GM19240 (cell line): ENCODE results near the gene KIAA1614.

ENCODE experiments used
- DNase-seq: peaks from one replicate; pipeline ENCODE4 v3.0.0; 2011; ENCODE audit warnings: low spot score; ENCODE audit not compliant: insufficient read length

The KIAA1614 gene

DNA sequence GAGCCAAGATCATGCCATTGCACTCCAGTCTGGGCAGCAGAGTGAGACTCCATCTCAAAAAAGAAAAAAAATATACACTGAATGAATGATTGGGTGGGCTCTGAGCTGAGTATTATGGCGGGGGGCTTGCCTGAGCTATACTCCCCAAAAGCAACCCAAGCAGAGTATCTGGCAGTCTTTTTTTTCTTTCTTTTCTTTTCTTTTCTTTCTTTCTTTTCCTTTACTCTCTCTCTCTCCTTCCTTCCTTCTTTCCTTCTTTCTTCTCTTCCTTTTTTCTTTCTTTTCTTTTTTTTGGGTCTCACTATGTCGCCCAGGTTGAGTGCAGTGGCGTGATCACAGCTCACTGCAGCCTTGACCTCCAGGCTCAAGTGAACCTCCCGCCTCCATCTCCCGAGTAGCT, 27.7 kb downstream of the KIAA1614 start:
- DNase-seq: no peak

DNA sequence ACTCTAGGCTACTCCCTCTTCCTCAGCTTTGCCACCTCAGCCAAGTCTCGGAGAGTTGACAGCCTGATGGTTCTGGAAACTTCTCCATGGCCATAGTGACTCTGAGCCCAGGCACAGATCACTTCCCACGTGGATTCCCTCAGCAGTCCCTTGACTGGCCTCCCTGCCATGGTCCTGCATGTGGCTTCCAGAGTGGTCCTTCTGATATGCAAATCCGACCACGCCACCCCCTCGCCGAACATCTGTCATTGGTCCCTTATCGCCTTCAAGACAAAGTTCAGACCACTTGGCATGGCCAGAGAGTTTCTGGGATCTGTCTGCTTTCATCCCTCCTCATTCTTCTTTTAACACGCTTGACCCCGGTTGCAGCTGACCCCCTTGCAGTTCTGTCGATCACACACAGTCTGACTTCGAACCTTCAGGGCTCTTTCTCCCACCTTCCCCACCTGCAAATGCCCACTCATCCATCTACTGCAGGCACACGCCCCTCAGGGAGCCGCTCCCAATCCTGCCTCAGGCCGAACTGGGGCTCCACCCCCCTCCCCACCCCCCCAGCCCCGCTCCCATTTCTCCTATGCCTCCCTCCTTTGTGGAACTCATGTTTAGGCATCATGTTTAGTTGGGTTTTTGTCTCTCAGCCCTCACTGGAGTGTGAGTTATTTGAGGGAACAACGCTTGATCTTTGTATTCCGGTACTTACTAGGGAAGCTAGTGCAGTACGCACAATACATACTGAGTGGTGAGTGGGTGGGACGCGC, 29.0 kb downstream of the KIAA1614 start:
- no peak for DNase-seq

- DNase-seq: no peak
These were observed 32.5 kb downstream of the KIAA1614 start for GRCh38 chr1:180945151-180945550.

DNA sequence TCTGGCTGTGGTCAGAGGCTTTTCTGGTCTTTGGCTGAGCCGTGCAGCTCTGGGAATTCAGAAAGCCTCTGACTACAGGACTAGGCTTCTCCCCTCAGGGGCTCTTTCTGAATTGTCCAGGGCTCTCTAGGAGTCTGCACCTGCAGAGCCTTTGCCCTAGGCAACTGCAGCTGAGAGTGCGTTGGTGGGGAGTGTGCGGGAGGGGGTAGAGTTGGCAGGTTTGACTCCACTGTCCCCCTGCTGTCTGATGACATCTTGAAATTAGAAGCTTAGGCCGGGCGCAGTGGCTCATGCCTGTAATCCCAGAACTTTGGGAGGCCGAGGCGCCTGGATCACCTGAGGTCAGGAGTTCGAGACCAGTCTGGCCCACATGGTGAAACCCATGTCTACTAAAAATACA, 32.9 kb downstream of the KIAA1614 start:
- no peak for DNase-seq

GRCh38 chr1:180946056-180946455, 33.4 kb downstream of the KIAA1614 start:
- no peak for DNase-seq

GRCh38 chr1:180946541-180947498, 34.1 kb downstream of the KIAA1614 start:
- no peak for DNase-seq

- DNase-seq: no peak
These were observed 34.8 kb downstream of the KIAA1614 start for GRCh38 chr1:180947499-180947885.

- no peak for DNase-seq
These were observed 35.4 kb downstream of the KIAA1614 start for GRCh38 chr1:180947901-180948640.

DNA sequence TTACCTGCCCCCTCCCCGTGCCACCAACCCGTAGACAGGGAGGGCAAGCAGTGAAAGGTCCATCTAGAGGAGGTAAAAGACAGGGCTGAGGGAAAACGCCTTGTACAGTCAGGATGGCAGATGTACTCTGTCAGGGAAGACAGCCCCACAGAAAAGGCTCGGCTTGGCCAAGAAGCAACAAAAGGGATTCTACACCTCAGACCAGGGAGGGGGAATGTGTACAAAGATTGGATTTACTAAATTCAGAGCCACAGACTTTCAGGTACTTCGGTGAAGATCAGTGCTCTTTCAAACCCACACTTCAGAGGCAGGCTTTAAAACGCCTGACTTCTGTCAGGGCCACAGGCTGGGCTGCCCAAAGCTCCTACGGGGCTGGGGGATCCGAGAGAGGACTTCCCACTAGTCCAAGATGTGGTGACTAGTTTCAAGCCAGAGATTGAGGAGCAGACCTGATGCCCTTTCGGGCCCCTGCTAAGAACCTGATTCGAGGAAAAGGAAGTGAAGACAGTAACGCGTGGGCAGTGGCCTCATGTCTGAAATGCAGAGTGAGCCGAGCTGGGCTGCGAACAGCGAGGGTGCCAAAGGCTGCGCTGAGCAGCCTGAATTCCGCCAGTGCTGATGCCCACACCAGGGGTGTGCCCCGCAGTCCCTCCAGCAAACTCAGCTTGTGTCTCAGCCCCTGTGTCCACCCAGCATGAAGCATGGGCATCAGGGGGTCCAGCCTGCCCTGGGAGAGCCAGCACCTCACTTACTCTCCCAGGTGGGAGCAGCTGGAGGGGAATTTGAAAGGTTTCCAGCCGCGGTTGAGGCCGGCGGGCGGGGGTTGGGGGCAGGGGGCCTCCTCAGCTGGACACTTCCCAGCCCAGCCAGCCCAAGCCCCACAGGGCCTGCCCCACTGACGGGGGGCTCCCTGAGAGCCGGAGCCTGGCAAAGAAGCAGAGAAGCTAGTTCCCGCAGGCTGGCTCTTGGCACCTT, 36.2 kb downstream of the KIAA1614 start:
- DNase-seq: no peak

GRCh38 chr1:180949616-180950000, 36.9 kb downstream of the KIAA1614 start:
- no peak for DNase-seq

DNA sequence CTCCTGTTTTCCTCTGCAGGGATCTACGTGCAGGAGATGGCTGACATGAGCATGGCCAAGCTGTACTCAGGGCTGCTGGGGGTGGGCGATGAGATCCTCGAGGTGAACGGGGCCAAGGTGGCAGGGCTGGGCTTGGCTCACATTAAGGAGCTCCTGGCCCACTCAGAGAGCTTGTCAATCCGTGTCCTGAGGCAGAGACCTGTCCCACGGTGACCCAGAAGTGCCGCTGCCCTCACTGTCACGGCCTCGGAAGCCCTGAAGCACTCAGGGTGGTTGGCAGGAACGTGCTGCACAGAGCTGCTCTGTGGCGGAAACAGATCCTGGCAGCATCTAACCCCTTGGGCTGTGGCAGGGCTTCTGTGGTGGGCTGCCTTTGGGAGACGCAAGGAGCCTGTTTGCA, 37.6 kb downstream of the KIAA1614 start:
- DNase-seq: no peak

DNA sequence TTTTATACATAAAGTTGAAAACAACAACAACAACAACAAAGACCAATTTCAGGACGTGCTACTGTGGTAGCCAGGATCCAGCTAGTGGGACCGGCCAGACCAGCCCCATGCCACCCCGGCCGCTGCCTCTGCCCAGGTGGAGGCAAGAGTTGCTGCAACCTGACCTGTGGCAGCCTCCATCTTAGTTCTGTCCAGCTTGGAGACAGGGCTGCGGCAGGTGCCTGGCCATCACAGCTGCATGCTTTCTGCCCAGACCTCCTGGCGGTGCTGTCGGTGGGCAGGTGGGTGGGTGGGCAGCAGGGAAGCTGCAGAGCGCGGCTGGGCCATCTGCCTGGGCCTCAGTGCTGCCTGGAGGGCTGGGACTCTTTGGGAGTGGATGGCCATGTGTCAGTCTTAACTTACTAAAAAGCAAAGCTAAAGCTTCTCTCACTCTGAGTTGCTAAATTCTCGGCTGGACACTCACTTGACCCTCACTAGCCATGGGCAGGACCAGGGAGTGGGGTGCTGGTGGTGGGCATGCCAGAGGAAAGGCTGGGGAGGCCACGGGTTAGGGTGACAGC, 38.6 kb downstream of the KIAA1614 start:
- DNase-seq: no peak

- DNase-seq: no peak
These were observed 39.3 kb downstream of the KIAA1614 start for GRCh38 chr1:180951836-180952656.

- no peak for DNase-seq
These were observed 39.9 kb downstream of the KIAA1614 start for GRCh38 chr1:180952657-180953013.

DNA sequence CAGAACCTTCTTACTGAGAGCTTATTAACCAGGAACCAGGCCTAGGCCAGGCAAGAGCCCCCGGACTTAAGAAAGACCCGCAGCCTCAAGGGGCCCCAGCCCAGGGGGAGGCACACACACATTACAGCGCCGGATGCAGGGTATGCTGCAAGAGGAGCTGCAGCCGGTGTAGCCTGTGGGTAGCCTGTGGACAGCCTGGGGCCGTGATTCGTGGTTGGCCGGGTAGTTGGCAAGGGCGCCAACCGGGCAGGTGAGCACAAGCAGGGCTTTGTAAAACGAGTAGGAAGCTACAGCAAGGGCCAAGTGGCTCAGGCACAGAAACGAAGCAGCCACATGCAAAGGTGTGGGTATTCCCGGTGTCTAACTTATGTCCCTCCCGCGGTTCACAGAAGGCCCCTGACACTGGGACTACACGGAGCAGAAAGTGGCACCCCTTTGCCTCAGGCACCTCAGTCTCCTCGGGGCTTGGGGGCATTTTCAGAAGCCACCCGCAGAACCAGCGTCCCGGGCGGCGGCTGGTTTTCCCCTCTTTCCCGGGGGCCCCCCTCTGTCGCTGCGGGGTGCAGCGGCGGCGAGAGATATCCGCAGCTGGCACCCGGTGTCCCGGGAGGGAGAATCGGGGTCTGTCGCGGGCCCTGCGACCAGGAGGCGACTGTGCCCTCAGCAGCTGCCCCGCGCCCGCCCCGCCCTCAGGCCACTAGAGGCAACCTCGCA, 40.8 kb downstream of the KIAA1614 start:
- DNase-seq: no peak

DNA sequence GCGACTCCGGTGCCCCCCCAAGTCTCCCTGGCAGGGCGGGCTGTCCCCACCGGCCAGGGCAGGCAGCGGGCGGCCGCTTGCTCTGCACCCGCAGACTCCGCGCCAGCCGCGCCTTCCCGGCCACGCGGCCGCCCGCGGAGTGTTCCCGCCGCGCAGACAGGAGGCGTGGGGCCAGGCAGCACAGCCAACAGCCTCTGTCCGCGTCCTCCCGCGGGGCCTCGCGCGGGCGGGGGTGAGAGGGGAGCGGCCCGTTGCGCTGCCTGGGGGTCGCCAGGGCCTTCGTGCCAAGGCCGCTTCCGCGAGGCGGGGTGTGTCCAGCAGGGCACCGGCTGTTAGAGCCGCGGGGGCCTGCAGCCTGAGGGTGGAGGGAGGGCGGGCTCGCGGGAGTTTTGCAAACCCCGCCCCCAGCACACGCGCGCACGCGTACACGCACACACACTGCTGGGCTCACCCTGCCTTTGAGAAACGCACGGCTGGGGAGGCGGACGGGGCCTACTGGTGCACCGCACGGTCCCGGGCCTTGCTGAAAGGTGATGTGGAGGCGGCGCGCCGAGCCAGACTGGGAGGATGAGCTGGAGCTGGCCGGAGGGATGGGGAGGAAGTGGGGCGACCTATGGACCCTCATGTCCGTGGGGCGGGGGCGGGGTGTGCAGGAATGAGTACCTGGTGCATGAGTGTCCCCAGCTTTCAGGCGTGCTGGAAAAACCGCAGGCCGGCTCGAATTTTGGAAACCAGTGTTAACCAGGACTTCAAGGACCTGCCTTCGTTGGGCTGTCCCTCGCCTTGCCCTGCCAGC, 41.5 kb downstream of the KIAA1614 start:
- DNase-seq: no peak

DNA sequence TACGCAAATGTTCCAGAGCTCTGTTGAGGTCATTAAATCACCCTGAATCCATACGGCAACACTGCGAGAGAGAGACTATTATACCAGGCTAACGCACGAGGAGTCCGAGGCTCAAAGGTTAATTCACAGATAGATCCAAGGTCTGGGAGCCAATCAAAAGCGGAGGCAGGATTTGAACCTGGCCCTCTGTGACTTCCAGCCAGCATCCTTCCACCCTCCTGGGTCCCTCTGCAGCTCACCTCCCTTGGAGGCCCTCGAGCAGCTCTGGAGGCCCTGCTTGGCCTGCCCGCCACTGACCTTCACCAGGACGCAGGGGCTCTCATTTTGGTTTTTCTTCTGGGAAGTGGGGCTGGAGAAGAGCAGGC, 42.1 kb downstream of the KIAA1614 start:
- no peak for DNase-seq

DNA sequence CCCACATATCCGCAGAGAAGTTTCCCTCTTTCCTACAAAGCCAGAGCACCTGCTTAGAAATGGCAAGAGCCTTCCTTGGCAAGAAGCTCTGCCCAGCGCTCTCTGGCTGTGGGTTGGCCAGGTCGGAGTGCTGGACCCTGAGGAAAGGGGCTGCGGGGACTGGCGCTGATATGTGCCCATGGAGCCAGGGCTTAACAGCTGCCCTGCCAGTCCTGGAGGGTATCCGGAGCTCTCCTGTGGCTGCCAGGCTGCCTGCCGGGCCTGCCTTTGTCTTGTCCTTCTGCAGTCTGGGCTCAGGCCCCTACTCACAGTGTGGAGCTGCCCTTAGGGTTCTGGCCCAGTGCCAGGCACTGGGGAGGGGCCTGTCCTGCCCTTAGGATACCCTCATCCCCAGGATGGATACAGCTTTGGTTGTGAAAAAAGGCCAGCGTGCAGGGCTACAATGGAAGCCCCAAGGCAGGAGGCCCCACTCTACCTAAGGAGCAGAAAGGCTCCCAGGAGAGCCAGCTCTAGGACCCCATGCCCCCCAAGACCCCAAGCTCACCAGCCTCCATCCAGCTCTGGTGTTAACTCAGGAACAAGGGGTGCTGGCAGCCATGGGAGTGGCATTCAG, 43.4 kb downstream of the KIAA1614 start:
- DNase-seq: no peak
